ENCODE data around the gene CACNB4.

GRCh38 chr2:151937966-151938365 lies 160.9 kb downstream of the CACNB4 start:
- TF ChIP-seq CTCF (IDR thresholded peaks at IDR 0.05) (no peak), POLR2AphosphoS5 (IDR thresholded peaks at IDR 0.05; ENCODE audit: low read depth, low read length) (no peak), SIN3A (IDR thresholded peaks at IDR 0.05; ENCODE audit: borderline replicate concordance, insufficient read depth, low read depth, low read length) (no peak)

All from Panc1 (cell line).